ENCODE results near the gene RNF144A.

GRCh38 chr2:6874032-6874431 lies 43.2 kb upstream of the RNF144A start:
- TF ChIP-seq CTCF (IDR thresholded peaks at IDR 0.05; ENCODE audit: low read length) (no peak), EZH2 (optimal IDR thresholded peaks at IDR 0.05; ENCODE audit: low read depth, low read length) (no peak)

Measured in MM.1S (cell line).